ENCODE results near the gene IFT22.
"Not testable (repeated sequence)": the region's sequence is repeated elsewhere in the genome, so short reads cannot be mapped to it uniquely, and the experiment has no call there.

Gene IFT22

DNA sequence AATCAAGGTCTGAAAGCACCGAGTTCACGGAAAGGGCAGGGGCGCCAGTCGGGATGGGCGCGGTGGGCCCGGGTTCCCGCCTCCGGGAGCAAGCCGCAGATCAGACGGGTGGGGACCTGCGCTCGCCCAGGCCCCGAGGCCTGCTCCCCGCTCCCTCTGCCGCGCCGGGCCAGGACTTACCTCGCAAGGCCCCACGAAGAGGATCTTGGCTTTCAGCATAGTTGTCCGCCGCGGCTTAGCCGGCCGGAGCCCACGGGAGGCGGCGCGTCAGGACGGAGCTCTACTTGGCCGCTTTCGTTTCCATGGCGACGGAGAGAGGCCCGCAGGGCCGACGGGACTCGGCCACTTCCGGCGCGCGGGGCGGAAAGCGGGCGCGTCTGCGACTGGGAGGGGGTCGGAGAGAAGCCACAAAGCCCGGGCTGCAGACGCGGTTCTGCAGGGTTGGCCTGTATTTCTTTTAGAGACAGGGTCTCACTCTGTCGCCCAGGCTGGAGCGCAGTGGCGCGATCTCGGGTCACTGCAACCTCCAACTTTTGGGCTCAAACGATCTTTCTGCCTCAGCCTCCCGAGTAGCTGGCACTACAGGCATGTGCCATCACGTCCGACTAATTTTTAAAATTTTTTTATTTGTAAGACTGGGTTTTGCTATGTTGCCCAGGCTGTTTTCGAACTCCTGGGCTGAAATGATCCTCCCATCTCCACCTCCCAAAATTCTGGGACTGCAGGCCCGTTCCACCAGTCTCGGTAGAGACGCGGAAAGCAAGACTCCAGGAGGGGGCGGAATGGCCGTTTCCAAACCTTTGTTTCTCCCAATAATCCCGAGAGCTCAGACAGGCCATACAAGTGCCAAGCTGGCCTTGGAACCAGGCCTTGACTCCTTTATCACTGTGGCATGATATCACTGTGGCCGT, at the start of gene IFT22:
IFT22 (minus strand) TSS at position 322 of the 911 bp plus-strand sequence; CDS start at position 219, 103 bp downstream.
- DNase-seq: peak; percentile 87 to 89

DNA sequence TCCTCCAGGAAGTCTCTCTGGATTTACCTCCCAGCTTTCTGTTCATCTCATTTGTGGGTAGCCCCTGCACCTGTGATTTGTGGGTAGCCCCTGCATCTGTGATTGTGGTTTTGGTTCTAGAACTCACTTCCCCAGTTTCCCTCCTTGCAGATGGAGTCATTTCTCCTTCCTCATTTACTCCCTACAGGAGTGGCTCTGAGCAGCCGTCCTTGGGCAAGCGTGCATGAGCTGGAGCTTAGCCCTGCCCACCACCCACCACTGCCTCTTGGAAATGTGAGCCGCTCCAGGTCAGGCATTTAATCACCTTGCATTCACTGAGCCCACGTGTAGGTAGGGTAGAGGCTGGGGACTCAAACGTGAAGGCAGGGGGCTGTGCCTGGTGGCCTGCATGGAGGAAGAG, 49.2 kb upstream of the IFT22 start:
- DNase-seq: no peak

DNA sequence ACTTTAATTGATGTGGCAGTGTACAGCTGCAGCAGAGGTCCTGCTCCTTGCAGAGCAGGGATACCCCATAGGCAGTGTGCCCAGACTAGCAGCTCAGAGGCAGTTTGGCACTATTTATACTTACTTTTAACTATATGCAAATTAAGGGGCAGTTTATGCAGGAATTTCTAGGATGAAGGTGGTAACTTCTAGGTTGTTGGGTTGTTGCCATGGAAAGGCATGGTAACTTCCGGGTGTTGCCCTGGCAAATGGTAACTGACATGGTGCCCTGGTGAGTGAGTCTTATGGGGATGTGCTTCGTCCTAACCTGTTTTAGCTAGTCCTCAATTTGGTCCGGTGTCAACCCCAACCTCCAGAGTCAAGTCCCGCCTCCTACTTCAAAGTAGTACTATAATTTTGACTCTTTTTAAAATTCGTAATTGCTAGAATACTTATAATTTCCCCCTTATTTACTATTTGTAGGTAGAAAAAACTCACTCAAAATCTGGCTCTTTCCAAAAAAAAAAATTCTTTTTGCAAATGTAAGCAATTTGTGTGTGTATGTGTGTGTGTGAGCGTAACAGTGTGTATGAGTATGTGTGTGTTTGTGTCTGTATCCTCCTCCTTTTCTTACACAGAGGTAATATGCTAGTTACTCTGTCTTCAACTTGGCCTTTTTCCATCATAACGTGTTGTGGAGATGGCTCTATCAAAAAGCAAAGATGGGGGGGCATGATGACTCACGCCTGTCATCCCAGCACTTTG, 47.0 kb upstream of the IFT22 start:
- DNase-seq: no peak

- DNase-seq: no peak
Observed at GRCh38 chr7:101367676-101368075, 46.1 kb upstream of the IFT22 start.

GRCh38 chr7:101365956-101366355, 44.3 kb upstream of the IFT22 start:
- DNase-seq: no peak

GRCh38 chr7:101363734-101364374, 42.2 kb upstream of the IFT22 start:
- DNase-seq: peak; percentile 72 to 76

GRCh38 chr7:101363196-101363733, 41.7 kb upstream of the IFT22 start:
- no peak for DNase-seq

GRCh38 chr7:101362334-101363195, 41.0 kb upstream of the IFT22 start, which contains the start of gene COL26A1:
COL26A1 (plus strand) TSS chr7:101362875; CDS start chr7:101363033, 158 bp downstream.
- peak; percentile 18 to 22 for DNase-seq

DNA sequence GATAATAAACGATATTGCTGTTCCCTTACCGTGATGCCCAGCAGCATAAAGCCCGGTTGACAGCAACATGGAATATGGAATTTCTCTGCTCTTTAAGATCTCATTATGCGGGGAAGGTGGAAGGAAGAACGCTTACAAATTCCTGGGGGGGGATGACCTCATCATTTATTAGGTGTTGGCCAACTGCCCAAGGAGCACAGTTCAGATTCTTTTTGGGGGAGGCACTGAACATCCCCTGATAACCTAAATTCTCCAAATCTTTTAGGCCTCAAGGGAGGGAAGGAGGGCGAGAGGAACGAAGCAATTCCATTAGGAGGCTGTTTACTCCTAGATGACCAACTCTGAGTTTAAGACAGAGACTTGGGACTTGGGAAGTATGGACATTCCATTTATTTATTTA, 35.8 kb upstream of the IFT22 start:
- DNase-seq: no peak

GRCh38 chr7:101352920-101353308, 31.3 kb upstream of the IFT22 start:
- DNase-seq: no peak

DNA sequence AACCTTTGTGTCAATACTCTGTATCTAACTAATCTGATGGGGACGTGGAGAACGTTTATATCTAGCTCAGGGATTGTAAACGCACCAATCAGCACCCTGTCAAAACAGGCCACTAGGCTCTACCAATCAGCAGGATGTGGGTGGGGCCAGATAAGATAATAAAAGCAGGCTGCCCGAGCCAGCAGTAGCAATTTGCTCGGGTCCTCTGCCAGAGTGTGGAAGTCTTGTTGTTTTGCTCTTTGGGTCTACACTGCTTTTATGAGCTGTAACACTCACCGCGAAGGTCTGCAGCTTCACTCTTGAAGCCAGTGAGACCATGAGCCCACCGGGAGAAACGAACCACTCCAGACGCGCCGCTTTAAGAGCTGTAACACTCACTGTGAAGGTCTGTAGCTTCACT, 27.7 kb upstream of the IFT22 start:
- DNase-seq: not testable (repeated sequence)

DNA sequence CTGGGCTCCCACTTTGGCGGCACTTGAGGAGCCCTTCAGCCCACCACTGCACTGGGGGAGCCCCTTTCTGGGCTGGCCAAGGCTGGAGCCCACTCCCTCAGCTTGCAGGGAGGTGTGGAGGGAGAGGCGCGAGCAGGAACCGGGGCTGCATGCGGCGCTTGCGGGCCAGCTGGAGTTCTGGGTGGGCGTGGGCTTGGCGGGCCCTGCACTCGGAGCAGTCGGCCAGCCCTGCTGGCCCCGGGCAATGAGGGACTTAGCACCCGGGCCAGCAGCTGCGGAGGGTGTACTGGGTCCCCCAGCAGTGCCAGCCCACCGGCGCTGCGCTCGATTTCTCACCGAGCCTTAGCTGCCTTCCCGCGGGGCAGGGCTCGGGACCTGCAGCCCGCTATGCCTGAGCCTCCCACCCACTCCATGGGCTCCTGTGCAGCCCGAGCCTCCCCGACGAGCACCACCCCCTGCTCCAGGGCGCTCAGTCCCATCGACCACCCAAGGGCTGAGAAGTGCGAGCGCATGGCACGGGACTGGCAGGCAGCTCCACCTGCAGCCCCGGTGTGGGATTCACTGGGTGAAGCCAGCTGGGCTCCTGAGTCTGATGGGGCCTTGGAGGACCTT, 26.9 kb upstream of the IFT22 start:
- DNase-seq: not testable (repeated sequence)

DNA sequence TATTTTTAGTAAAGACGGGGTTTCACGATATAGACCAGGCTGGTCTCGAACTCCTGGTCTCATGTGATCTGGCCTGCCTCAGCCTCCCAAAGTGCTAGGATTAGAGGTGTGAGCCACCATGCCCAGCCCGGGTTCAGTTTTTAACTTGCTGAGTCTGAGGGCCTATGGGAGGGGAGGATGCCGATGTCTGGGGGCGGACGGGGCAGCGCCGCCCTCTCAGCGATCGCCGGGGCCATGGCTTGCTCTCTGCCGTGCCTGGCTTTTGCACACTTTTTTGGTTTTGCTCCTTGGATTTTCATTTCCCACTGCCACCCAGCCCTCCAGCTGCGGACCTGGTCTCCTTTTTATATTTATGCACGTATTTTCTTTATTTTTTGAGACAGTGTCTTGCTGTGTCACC, 25.9 kb upstream of the IFT22 start:
- DNase-seq: no peak

DNA sequence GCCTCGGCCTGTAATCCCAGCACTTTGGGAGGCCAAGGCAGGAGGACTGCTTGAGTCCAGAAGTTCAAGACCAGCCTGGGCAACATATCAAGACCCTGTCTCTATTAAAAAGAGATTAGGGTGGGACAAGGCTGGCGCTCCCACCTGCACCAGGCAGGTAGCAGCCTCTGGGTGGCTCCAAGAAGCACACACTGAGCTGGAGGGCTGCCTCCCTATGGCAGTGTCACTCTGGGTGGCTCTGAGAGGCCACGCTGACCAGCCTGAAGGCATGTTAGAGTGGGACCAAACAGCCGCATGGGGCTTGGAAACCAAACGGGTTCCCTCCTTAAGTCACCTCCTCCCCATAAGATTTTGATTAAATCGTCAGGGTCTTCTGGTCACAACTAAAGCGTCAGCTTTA, 21.3 kb upstream of the IFT22 start:
- no peak for DNase-seq

- DNase-seq: no peak
Observed at GRCh38 chr7:101340379-101340778, 18.8 kb upstream of the IFT22 start.

- DNase-seq: no peak
Observed at GRCh38 chr7:101333912-101334311, 12.3 kb upstream of the IFT22 start.

DNA sequence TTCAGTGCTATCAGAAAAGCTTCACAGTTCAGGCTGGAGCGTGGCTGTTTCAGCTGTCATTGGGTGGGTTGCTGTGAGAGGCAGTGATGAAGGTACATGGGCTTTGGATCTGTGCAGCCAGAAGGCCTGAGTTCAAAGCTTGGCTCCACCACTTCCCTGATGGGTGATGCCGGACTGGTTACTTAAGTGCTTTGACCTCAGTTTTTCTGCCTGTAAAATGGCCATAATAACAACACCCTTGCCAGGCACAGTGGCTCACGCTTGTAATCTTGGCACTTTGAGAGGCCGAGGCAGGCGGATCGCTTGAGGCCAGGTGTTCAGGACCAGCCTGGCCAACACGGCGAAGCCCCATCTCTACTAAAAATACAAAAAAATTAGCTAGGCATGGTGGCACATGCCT, 10.4 kb upstream of the IFT22 start:
- DNase-seq: no peak

GRCh38 chr7:101330011-101330484, 8.4 kb upstream of the IFT22 start:
- no peak for DNase-seq

DNA sequence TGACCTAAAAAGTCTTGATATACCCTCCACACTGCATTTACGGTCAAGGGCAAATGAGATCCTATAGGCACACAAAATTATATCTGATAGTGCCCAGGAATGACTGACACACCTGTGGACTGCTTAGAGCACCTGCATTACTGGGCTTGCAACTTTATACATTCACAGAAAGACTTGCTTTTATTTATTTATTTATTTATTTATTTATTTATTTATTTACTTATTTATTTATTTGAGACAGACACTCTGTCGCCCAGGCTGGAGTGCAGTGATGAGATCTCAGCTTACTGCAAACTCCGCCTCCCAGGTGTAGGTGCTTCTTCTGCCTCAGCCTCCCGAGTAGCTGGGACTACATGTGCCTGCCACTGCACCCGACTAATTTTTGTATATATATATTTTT, 6.5 kb upstream of the IFT22 start:
- DNase-seq: no peak

GRCh38 chr7:101319401-101319800, 2.2 kb downstream of the IFT22 start:
- DNase-seq: no peak

DNA sequence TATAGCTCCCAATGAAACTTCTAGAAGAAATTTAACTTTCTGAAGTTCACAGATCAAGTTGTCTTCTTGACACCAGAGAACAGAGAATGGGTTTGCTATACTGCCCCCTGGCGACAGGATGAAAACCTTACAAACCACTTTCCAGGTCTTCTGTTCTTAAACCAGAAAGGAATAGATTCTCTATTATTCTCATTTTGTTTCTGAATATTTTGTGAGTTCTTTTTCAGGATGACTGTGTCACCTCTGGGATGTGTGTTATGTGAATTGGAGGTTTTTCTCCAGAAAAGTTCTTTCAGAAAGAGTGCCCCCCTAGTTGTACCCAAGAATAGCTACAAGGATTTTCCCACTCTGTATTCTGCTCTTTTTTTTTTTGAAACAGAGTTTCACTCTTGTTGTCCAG, 6.3 kb downstream of the IFT22 start:
- peak; percentile 64 to 65 for DNase-seq
